GM23338 (cell line): ENCODE results near the gene CEP20. TPM values are rescaled to one million over a fixed set of nuclear protein-coding genes. Genes with fewer than 3 reads are reported as not detected.

Experiments used
- ATAC-seq: fragments of 200-7000 bp; cut with Tn5 transposase; 3 replicates; pipeline ENCODE4 v1.9.1; 2020
- DNase-seq: peaks from one replicate; pipeline ENCODE4 v3.0.0-alpha.2; 2015; ENCODE audit warnings: low spot score
- H2AFZ ChIP-seq: fragments of 200-600 bp; sonication (generic); 2 replicates; pipeline ENCODE4 v1.8.0; 2016; ENCODE audit warnings: antibody characterized with exemption, mild to moderate bottlenecking, moderate library complexity
- H3F3A ChIP-seq: fragments of 200-600 bp; sonication (generic); replicated peaks from 2 replicates; pipeline ENCODE4 v1.8.0; 2017; ENCODE audit warnings: antibody characterized with exemption, mixed run types, low read depth
- H3K27ac ChIP-seq: fragments of 200-600 bp; sonication (generic); 2 replicates; pipeline ENCODE4 v1.6.1; 2016; ENCODE audit warnings: low read depth
- H3K27me3 ChIP-seq: fragments of 200-600 bp; sonication (generic); 2 replicates; pipeline ENCODE4 v1.8.0; 2016; ENCODE audit warnings: mild to moderate bottlenecking, mixed run types, moderate library complexity; ENCODE audit not compliant: insufficient read depth
- H3K36me3 ChIP-seq: fragments of 200-600 bp; sonication (generic); 2 replicates; pipeline ENCODE4 v1.8.0; 2016; ENCODE audit warnings: mild to moderate bottlenecking; ENCODE audit not compliant: insufficient read depth
- H3K4me1 ChIP-seq: fragments of 200-600 bp; sonication (generic); 2 replicates; pipeline ENCODE4 v1.8.0; 2016; ENCODE audit warnings: mild to moderate bottlenecking, moderate library complexity; ENCODE audit not compliant: insufficient read depth
- H3K4me2 ChIP-seq: fragments of 200-600 bp; sonication (generic); 2 replicates; pipeline ENCODE4 v1.7.1; 2017; ENCODE audit warnings: mixed run types
- H3K4me3 ChIP-seq: fragments of 200-600 bp; sonication (generic); 2 replicates; pipeline ENCODE4 v1.6.1; 2016; ENCODE audit warnings: mixed run types
- H3K79me2 ChIP-seq: fragments of 200-600 bp; sonication (generic); replicated peaks from 2 replicates; pipeline ENCODE4 v1.8.0; 2017; ENCODE audit warnings: mild to moderate bottlenecking; ENCODE audit not compliant: insufficient read depth
- H3K9me2 ChIP-seq: fragments of 200-600 bp; sonication (generic); 2 replicates; pipeline ENCODE4 v1.8.0; 2017; ENCODE audit not compliant: insufficient read depth
- H4K20me1 ChIP-seq: fragments of 200-600 bp; sonication (generic); replicated peaks from 2 replicates; pipeline ENCODE4 v1.8.0; 2017; ENCODE audit warnings: mild to moderate bottlenecking; ENCODE audit not compliant: insufficient read depth
- H3K27ac Mint-ChIP-seq: 2 replicates; pipeline ENCODE4 v1.8.0; 2020; ENCODE audit warnings: inconsistent platforms, mild to moderate bottlenecking, moderate library complexity, mixed read lengths
- H3K27me3 Mint-ChIP-seq: 3 replicates; pipeline ENCODE4 v1.8.0; 2022; ENCODE audit warnings: low read depth, mild to moderate bottlenecking, moderate library complexity, mixed read lengths, inconsistent platforms; ENCODE audit not compliant: insufficient read depth, poor library complexity
- H3K36me3 Mint-ChIP-seq: 3 replicates; pipeline ENCODE4 v1.8.0; 2021; ENCODE audit warnings: low read depth, mild to moderate bottlenecking, inconsistent platforms, moderate library complexity, mixed read lengths
- H3K4me1 Mint-ChIP-seq: 3 replicates; pipeline ENCODE4 v1.8.0; 2020; ENCODE audit warnings: mild to moderate bottlenecking, inconsistent platforms, mixed read lengths
- H3K4me3 Mint-ChIP-seq: 3 replicates; pipeline ENCODE4 v1.8.0; 2021; ENCODE audit warnings: moderate library complexity, mild to moderate bottlenecking, inconsistent platforms, mixed read lengths
- H3K9me3 Mint-ChIP-seq: 3 replicates; pipeline ENCODE4 v1.8.0; 2020; ENCODE audit warnings: moderate library complexity, mild to moderate bottlenecking, inconsistent platforms, mixed read lengths
- CREB1 ChIP-seq: fragments of 250-450 bp; sonication (Bioruptor Pico); IDR thresholded peaks from 2 replicates; pipeline ENCODE4 v1.5.0; 2020; ENCODE audit warnings: low read depth, mild to moderate bottlenecking, moderate library complexity
- ETS1 ChIP-seq: IDR thresholded peaks from 2 replicates; pipeline ENCODE4 v1.6.1; 2016; ENCODE audit warnings: antibody characterized with exemption
- EZH2 ChIP-seq: fragments of 200-600 bp; sonication (generic); IDR thresholded peaks from one replicate; pipeline ENCODE4 v1.8.0; 2017; ENCODE audit warnings: antibody characterized with exemption, mild to moderate bottlenecking, low read depth; ENCODE audit not compliant: unreplicated experiment
- EZH2phosphoT487 ChIP-seq: fragments of 200-600 bp; sonication (generic); IDR thresholded peaks from one replicate; pipeline ENCODE4 v1.8.1; 2018; ENCODE audit warnings: antibody characterized with exemption; ENCODE audit not compliant: unreplicated experiment
- JUNB ChIP-seq: IDR thresholded peaks from one replicate; pipeline ENCODE4 v1.6.1; 2016; ENCODE audit warnings: antibody characterized with exemption; ENCODE audit not compliant: unreplicated experiment
- NANOG ChIP-seq: IDR thresholded peaks from 2 replicates; pipeline ENCODE4 v1.6.1; 2016; ENCODE audit warnings: antibody characterized with exemption, borderline replicate concordance
- POLR2AphosphoS5 ChIP-seq: IDR thresholded peaks from 2 replicates; pipeline ENCODE4 v1.6.1; 2016; ENCODE audit warnings: antibody characterized with exemption, low read depth
- STAT1 ChIP-seq: IDR thresholded peaks from one replicate; pipeline ENCODE4 v1.6.1; 2016; ENCODE audit warnings: antibody characterized with exemption; ENCODE audit not compliant: unreplicated experiment
- ZNF114 ChIP-seq: fragments of 250-450 bp; sonication (Bioruptor Pico); IDR thresholded peaks from 2 replicates; pipeline ENCODE4 v1.5.0; 2020; ENCODE audit warnings: mild to moderate bottlenecking, moderate library complexity
- ZNF331 ChIP-seq: fragments of 250-450 bp; sonication (Bioruptor Pico); IDR thresholded peaks from 2 replicates; pipeline ENCODE4 v1.5.0; 2020; ENCODE audit warnings: low read depth, mild to moderate bottlenecking, moderate library complexity
- ZNF462 ChIP-seq: fragments of 250-450 bp; sonication (Bioruptor Pico); IDR thresholded peaks from 2 replicates; pipeline ENCODE4 v1.5.0; 2020; ENCODE audit warnings: mild to moderate bottlenecking, moderate library complexity
- polyA plus RNA-seq: library from polyadenylated mRNA; unstranded; fragments of >200 nt; fragmentation: Nextera tagmentation; extraction: Ambion mirVana; gene quantifications from 2 replicates; pipeline ENCODE4 v1.2.1, GENCODE V29; 2016
- total RNA-seq: library from RNA; depleted of rRNA; stranded (reverse); fragments of >200 nt; shearing (Covaris generic); gene quantifications from 2 replicates; pipeline ENCODE4 v1.2.3, GENCODE V29; 2014
- TF ChIP-seq, protein P1 (sequence below): IDR thresholded peaks from one replicate; pipeline ENCODE4 v1.6.1; 2018; ENCODE audit warnings: antibody characterized with exemption; ENCODE audit not compliant: unreplicated experiment
- TF ChIP-seq, protein P2 (sequence below), 2 experiments: fragments of 200-600 bp in 1 of 2; sonication (generic) in 1 of 2; conservative IDR thresholded peaks; 2 replicates each; pipeline versions ENCODE4 v1.5.1 to v1.6.1; 2016 to 2017; ENCODE audit warnings: antibody characterized with exemption in 2 of 2, low read depth in 2 of 2, mild to moderate bottlenecking in 2 of 2, moderate library complexity in 1 of 2

CEP20 gene
- total and polyA plus RNA-seq, 2 experiments from 2014 or later: 60.2 to 70.9 TPM

GRCh38 chr16:15898654-15899053, 10.3 kb upstream of the CEP20 start:
- no peaks in the 10 kb centered on the region for H3K36me3 Mint-ChIP-seq
- no peaks in the 10 kb centered on the region for H4K20me1 ChIP-seq
- H3K4me1 Mint-ChIP-seq: peaks cover 3% of the 10 kb centered on the region; the same call in 1 of the 3 replicates
- no peaks in the 10 kb centered on the region for H3K4me1 ChIP-seq
- no peaks in the 10 kb centered on the region; the same call in 2 of the 3 replicates for H3K9me3 Mint-ChIP-seq
- no peak overlapping the region for H3K27ac ChIP-seq
- no peaks in the 10 kb centered on the region for H3K9me2 ChIP-seq
- TF ChIP-seq ETS1: no peak
- no peak for TF ChIP-seq STAT1
- TF ChIP-seq ZNF462 (CRISPR knock-in tag): no peak
- no peak for TF ChIP-seq CREB1 (CRISPR knock-in tag)
- no peak for TF ChIP-seq POLR2AphosphoS5
- TF ChIP-seq ZNF331 (CRISPR knock-in tag): no peak
- no peak for TF ChIP-seq JUNB
- no peak for TF ChIP-seq NANOG
- TF ChIP-seq, protein P1, sequence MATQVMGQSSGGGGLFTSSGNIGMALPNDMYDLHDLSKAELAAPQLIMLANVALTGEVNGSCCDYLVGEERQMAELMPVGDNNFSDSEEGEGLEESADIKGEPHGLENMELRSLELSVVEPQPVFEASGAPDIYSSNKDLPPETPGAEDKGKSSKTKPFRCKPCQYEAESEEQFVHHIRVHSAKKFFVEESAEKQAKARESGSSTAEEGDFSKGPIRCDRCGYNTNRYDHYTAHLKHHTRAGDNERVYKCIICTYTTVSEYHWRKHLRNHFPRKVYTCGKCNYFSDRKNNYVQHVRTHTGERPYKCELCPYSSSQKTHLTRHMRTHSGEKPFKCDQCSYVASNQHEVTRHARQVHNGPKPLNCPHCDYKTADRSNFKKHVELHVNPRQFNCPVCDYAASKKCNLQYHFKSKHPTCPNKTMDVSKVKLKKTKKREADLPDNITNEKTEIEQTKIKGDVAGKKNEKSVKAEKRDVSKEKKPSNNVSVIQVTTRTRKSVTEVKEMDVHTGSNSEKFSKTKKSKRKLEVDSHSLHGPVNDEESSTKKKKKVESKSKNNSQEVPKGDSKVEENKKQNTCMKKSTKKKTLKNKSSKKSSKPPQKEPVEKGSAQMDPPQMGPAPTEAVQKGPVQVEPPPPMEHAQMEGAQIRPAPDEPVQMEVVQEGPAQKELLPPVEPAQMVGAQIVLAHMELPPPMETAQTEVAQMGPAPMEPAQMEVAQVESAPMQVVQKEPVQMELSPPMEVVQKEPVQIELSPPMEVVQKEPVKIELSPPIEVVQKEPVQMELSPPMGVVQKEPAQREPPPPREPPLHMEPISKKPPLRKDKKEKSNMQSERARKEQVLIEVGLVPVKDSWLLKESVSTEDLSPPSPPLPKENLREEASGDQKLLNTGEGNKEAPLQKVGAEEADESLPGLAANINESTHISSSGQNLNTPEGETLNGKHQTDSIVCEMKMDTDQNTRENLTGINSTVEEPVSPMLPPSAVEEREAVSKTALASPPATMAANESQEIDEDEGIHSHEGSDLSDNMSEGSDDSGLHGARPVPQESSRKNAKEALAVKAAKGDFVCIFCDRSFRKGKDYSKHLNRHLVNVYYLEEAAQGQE: no peak
- no peak for TF ChIP-seq EZH2phosphoT487
- no peak for TF ChIP-seq EZH2
- no peak for TF ChIP-seq ZNF114 (CRISPR knock-in tag)
- TF ChIP-seq, protein P2, sequence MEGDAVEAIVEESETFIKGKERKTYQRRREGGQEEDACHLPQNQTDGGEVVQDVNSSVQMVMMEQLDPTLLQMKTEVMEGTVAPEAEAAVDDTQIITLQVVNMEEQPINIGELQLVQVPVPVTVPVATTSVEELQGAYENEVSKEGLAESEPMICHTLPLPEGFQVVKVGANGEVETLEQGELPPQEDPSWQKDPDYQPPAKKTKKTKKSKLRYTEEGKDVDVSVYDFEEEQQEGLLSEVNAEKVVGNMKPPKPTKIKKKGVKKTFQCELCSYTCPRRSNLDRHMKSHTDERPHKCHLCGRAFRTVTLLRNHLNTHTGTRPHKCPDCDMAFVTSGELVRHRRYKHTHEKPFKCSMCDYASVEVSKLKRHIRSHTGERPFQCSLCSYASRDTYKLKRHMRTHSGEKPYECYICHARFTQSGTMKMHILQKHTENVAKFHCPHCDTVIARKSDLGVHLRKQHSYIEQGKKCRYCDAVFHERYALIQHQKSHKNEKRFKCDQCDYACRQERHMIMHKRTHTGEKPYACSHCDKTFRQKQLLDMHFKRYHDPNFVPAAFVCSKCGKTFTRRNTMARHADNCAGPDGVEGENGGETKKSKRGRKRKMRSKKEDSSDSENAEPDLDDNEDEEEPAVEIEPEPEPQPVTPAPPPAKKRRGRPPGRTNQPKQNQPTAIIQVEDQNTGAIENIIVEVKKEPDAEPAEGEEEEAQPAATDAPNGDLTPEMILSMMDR (conservative IDR thresholded peaks at IDR 0.05; ENCODE audit: low read depth in 2 of 2): no peak
- H3K4me3 Mint-ChIP-seq: no peak overlapping the region
- no peaks in the 10 kb centered on the region for H3K27me3 ChIP-seq
- H3K36me3 ChIP-seq: no peaks in the 10 kb centered on the region
- no peak overlapping the region for H3K4me3 ChIP-seq
- H3K4me2 ChIP-seq: no peak overlapping the region
- no peaks in the 10 kb centered on the region for H3F3A ChIP-seq
- H2AFZ ChIP-seq: peak overlapping the region; percentile 83
- no peak overlapping the region for H3K27ac Mint-ChIP-seq
- H3K27me3 Mint-ChIP-seq: peaks cover 4% of the 10 kb centered on the region
- no peak for DNase-seq
- no peaks in the 10 kb centered on the region for H3K79me2 ChIP-seq
- ATAC-seq: peak; percentile 59
